Placental pericyte (primary cell): ENCODE results near the gene MAGEB4. TPM values are rescaled to one million over a fixed set of nuclear protein-coding genes. Genes with fewer than 3 reads are reported as not detected.

Experiments used
- total RNA-seq: library from RNA; depleted of rRNA; stranded (reverse); fragments of >200 nt; gene quantifications from 2 replicates; pipeline ENCODE4 v1.2.3, GENCODE V29; 2012

The MAGEB4 gene
- not detected in 2 replicates for total RNA-seq

GRCh38 chrX:30241724-30242415 lies at the start of gene MAGEB4:
Gene MAGEB4, plus strand, starts transcription at chrX:30242000. Its CDS starts 136 bp downstream, at chrX:30242136.

GRCh38 chrX:30215357-30215843 lies 26.4 kb upstream of the MAGEB4 start, which contains the start of gene MAGEB2:
Gene MAGEB2, plus strand, starts transcription at chrX:30215563. Its CDS starts 3,018 bp downstream, at chrX:30218581.

GRCh38 chrX:30230395-30230794 lies 11.4 kb upstream of the MAGEB4 start, which contains the start of gene MAGEB3:
Gene MAGEB3, plus strand, starts transcription at chrX:30230657. Its CDS starts 5,268 bp downstream, at chrX:30235925.

GRCh38 chrX:30246769-30247489 lies 5.1 kb downstream of the MAGEB4 start, which contains the start of gene MAGEB1:
Gene MAGEB1, plus strand, starts transcription at chrX:30247146. Its CDS starts 3,348 bp downstream, at chrX:30250494.

Other genes starting within 250 kb of the MAGEB4 start
- 2.4 TPM in 1 of 2 replicates, not detected in the other for gene MAGEB2, start 26.4 kb upstream of the MAGEB4 start, total RNA-seq
- not detected in 2 replicates for gene MAGEB3, start 11.3 kb upstream of the MAGEB4 start, total RNA-seq
- gene MAGEB1, start 5.1 kb downstream of the MAGEB4 start, total RNA-seq: not detected in 2 replicates
- gene NR0B1, start 67.4 kb downstream of the MAGEB4 start, total RNA-seq: not detected in 2 replicates